CD4-positive, alpha-beta T cell treated with Interleukin-4 for 4 hours (primary cell): ENCODE measurements around the gene PTGIS.

Source experiments
- DNase-seq: peaks from one replicate; pipeline ENCODE4 v3.0.0-alpha.2; 2020

The PTGIS gene

DNA sequence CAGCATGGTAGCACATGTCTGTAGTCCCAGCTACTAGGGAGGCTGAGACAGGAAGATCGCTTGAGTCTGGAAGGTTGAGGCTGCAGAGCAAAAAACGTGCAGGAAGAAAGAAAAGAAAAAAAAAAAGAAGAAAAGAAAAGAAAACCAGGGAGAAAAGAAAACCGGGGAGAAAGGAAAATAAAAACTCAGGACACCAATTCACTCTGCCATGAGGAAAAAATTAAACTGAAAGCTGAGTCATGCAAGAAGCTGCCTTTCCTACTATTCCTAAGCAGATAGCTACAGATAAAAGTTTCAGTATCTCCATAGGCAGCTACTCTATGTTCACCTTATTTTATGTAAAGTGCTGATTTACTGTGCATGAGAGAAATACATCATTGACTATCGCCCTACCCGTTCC lies 10.5 kb downstream of the PTGIS start:
- no peak for DNase-seq

DNA sequence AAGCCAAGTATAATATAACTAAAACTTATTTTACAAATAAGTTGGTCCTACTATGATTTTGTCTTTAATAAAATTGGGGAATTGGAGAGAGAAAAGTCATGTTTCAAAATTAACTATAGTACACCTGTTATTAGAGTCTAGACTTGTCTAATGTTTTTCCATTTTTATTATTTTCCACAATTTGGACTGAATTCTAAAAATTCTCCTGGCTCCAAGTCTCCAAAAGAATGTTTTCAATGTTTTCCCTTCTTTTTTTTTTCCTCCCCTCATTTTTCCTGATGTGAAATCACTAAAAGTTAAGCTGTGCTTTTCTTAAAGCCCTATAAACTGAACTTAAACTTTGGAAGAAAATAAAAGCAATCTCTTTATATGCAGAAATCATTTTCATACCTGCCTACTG lies 11.3 kb downstream of the PTGIS start:
- no peak for DNase-seq

DNA sequence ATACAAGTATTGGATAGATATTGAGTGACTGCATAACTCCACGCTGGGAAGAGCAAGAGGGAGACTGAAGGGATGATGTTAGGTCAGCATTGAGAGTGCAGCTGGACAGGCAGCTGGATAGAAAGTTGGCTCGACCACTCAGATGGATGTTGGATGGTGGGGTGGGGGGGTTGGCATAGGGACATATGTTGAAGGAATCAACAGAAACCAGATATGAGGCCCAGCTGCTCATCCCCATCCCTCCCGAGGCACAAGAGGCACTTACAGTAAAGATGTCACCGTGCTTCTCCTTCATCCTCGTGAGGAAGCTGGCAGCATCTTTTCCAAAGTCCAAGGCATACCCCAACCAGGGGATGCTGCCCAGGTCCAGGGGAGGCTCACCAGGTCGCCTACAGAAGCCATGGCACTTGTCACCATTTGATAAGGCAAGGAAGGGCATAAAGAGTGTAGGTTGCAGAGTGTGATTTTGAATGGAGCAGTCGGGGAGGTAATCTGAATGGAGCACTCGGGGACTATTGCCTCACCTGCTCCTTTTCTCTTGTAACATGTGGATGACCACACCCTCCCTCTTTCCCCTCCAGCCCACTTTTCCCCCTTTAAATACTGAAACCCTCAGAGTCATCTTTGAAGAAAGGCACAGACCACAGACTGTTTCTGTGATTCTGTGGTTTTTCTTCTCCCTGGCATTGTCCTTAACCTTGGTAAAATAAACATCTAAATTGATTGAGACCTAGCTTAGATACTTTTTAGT lies 18.0 kb downstream of the PTGIS start:
- no peak for DNase-seq

DNA sequence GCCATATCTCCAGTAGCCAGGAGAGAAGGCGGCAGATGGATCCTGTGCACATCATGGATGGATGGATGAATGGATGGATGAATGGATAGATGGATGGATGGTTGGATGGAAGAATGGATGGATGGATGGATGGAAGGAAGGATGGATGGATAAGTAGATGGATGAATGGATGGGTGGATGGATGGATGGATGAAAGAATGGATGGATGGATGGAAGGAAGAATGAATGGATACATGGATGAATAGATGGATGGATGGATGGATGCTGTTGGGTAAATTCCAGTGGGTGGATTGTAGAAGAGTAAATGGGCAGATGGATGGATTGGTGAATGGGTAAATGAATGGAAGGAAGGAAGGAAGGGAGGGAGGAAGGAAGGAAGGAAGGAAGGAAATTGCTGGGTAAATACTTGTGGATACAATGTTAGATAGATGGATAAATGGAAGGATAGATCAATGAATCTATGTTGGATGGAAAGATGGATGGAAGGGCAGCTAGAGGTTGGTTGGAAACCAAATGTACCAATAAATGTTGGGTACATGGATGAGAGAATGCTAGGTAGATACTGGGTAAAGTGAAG lies 19.5 kb downstream of the PTGIS start:
- DNase-seq, result no peak

DNA sequence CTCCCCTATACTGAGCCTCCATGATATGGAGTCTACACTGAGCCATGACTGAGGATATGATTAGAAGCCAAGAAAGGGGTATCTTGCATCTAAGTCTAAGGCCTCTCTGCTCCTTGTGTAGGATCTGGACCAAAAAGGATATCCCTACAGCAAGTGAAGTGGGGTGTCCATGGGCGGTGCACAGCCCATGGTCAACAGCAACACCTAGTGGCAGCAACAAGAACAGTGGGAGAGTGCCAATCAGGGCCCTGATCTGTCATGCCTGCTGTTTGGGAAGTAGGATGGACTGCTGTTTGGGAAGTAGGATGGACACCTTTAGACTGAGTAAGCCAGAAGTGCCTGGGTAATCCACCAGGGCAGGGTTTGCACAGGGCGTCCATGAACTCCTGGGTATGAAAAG lies 22.4 kb downstream of the PTGIS start:
- no peak for DNase-seq

DNA sequence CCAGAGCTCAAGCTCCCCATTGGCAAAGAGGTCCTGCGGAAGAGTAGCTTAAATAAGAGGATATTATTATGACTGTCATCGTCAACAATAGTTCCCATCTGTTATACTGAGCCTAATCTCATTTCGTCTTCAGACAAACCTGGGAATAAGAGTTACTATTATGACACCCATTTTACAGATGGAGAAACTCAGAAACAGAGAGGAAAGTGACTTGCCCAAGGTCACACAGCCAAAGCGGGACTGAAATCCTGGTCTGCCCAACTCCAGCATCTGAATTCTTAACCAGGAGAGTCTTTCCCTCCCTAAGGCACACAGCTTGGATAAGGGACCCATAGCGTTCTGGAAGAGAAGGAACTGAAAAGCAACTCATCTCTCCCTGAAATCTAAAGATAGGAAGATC lies 23.4 kb downstream of the PTGIS start:
- DNase-seq, result no peak

DNA sequence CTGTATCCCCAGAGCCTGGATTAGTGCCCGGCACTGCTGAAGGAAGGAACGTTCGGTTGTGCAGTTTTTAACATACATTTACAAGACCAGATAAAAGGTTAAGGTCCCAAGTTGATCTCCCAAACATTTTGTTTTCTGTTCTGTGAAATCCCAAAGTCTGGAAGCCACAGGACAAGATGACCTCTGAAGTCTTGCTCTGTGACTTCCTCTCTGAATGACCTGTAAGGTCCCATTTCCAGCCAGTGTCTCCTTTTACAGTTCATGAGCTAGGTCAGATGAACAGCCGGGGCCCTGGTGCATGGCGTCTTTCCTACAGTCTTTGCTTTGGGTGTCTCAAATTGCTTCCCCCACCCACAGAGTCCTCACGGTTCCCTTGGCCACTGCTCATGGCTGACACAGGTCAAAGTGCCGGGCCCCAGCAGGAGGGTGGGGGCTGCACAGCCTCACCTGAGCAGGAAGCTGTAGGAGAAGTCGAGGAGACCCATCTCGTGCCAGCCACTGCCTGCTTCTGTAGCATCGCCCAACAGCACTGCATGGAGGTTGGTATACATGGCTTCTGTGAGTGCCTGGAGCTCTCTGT lies 24.0 kb downstream of the PTGIS start:
- no peak for DNase-seq

DNA sequence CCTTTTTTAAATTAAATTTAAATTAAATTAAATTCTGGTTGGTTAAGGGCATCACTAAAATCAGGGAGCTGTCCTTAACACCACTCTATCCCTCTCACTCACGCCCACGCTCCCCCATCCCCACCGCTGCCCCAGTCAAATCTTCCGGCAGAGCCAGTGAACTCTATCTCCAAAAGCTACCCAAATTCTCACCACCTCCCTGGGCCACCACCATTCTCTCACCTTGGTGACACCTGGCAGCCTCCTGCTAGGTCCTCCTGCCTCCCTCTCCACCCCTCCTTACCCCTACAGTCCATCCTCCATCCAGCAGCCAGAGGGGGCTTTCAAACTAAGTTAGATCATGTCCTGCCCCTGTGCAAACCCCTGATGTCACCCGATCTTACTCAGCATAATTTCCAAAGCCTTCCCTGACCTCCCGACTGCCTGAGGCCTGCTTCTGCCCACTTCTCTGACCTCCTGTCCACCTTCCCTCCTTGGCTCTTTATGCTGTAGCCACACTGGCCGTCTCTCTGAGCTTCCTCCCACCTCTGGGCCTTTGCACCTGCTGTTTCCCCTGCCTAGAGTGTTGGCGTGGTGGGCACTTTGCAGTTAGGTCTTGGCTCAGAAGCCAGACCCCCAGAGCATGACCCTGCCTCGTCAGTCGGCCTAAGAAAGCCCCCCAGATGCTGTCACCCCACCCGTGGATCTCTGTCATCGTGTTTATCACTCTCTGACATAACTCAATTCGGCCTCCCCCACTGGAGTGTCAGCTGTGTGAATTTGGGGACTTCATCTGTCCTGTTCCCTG lies 24.7 kb downstream of the PTGIS start:
- no peak for DNase-seq

DNA sequence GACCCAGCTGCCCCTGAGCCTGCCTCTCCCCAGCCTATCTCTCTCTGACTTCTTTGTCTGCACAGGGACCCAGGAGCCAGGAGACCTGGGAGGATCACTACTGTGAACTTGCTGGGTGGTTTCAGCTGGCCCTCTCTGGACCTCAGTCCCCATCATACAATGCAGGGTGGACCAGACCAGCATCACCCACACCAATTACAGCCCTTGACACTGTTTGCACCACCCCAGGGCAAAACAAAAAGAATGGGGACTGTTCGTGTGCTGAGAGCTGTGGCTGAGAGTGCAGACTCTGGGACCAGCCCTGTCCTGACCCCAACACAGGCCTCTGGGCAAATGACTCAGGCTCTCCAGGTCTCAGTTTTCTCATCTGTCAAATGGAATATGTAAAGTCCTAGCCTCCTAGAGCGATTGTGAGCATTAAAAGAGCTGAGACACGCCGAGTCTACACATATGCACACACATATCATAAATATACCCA lies 25.4 kb downstream of the PTGIS start:
- no peak for DNase-seq

DNA sequence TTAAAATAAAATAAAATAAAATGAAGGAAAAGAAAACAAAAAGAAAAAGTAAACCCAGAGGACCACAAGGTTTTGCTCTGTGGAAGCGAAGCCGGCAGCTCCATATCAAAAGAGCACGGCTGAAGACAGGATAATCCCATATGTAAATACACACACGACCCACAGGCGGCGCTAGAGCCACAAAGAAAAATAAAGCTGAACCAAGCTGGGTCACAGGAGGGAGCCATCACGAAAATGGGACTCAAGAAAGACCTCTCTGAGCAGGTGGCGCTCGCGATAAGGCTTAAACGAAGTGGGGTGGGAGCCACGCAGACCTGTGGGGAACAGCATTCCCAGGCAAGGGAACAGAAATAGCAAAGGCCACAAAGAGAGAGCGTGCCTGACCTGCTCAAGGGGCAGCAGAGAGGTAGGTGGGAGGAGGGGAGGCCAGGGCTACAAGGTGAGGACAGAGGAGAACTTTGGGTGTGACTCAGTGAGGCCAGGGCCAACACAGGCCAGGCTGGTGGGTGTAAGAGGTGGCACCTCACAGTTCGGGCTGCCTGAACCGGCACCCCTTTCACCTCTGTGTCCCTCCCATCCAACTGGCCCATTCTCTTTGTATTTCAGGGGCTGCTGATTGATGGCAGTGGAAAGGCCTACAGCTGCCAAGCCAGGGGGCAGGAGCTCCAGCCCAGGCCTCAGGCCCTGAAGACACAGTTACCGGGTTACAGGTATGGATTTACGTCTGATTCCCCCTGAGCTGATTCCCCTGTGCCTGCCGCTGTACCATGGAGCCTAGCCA lies 26.0 kb downstream of the PTGIS start:
- peak; percentile 64 for DNase-seq

DNA sequence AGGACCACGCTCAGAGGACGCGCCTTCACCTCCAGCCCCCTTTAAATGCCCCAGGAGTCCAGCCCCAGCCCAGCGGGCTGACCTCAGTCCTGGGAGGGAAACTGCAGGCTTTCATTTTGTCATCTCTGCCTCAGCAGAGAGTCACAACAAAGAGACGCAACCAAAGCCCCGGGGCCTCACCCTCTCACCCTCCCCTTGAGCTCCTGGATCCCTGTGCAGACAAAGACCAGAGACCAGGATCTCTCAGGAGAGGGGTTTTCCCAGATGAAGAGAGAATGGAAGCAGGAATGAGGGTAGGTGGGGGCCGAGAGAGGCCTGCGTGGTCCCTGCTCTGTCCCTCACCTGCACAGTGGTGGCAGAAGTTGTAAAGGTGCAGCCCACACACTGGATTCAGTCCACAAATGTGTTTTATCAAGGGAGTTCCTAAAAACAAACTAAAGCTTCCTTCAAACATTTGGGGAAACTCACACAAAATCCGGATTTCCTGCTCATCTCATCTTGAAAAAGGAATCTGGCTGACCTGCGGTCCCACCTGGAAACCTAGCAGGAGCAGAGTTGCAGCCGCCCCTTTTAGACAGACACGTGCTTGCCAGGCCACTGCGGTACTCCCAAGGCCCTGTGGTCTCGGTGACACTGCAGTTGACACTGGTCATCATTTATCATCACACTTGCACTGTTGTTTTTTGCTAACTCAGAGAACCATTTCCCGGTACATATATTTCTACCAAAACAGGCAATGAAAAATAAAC lies 27.1 kb downstream of the PTGIS start:
- DNase-seq, result no peak

DNA sequence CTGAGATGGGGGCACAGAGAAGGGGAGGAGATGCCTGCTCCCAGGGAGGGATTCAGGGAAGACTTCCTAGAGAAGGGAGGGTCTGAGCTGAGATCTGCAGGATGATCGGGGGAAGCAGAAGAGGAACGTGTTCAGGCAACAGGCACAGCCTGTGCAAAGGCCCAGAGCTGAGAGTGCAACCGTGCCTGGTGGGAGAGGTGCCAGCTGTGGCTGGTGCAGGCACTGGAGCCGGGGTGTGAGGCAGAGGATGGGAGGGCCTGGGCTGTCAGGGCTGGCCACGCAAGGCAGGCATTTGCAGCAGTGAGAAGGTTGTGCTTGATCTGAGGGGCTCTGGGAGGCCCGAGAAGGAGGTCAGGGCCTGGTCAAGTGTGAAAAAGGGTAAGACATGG lies 27.7 kb downstream of the PTGIS start:
- no peak for DNase-seq

DNA sequence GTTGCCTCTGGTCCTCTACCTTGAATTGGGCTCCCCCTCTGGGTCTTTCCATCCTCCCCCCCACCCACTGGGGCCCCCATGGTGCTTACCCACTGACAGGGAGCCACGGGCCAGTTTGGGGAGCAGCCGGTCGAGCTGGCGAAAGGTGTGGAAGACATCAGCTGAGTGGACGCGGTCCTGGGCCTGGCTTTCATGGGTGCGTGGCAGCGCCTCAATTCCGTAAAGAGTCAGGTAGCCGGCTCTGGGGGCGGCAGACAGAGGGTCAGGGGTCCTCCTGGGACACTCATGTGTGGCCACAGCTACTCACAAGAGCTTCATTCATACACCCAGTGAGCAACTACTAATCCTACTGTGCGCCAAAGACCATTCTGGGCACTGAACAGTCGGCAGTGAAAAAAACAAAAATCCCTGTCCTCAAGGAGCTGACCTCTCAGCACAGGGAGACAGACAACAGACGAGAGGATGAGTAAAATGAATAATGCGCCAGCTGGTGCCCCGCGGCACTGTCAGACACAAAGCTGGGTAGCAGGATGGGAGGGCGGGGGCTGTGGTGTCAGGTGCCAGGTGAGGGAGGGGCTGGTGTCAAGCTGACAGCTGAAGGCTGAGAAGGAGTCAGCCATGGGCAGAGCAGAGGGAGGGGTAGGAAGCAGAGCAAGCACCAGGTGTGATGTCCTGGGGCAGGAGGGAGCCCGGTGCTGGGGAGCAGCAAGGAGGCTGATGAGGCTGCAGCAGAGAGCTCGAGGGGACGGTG lies 28.3 kb downstream of the PTGIS start:
- no peak for DNase-seq

DNA sequence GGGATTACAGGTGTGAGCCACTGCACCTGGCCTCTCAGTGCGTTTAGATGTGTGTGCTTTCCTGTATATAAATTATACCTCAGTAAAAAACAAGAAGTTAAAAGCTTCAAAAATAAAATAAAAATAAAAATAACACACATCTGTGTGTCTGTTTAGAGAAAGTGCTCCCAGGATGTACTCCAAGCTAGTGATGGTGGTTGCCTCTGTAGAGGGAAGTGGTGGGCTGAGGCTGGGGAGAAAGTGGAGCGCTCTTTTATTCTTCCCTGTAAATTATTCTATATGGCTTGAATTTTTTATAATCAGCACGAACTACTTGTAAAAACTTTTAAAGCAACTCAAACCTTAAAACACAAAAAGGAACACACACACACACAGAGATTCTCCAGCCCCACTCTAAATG lies 29.0 kb downstream of the PTGIS start:
- no peak for DNase-seq

DNA sequence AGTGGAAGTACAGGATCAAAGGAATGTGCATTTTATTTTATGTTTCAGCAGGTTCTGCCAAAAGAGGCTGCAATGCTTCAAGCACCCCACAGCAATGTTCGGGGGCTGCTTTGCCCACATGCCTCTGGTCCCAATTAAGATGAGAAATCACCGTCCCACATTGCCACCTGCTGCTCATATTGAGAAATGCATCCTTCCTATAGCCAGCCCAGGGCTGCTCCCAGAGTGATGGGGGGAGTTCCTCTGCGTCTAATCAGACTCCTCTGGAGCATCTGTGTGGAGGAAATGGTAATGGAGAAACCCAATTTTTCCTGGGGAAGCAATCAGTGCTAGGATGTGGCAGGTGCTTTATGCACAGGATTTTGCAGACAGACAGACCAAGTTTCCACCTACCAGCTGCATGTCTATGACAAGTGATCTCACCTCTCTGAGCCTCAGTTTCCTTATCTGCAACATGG lies 33.7 kb downstream of the PTGIS start:
- peak; percentile 59 for DNase-seq

DNA sequence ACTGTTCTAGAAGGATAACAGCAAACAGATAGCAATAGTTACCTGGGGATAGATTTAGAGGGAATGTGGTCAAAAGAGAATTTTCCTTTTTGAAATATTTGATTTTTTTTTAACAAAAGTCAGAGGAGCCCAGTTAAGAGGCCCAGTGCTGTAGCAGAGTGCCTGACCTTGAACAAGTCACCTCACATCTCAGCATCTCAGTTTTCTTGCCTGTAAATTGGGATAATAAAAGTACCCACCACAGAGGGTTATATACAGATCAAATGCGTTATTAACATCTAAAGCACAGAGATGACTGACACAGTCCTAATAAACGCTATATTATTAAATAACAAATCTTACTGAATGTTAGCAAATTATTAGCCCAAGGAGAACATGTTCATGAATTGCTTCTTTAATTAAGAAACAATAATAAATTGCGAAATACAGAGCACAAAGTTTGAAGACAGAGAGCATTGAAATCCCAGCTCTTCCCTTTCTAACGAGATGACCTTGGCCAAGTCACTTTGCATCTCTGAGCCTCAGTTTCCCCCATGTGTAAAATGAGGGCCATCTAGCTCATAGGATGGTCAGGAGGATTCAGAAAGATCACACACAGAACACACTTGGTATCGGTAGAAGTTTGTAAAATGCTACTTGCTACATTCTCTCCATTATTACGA lies 35.5 kb downstream of the PTGIS start:
- DNase-seq, result no peak

DNA sequence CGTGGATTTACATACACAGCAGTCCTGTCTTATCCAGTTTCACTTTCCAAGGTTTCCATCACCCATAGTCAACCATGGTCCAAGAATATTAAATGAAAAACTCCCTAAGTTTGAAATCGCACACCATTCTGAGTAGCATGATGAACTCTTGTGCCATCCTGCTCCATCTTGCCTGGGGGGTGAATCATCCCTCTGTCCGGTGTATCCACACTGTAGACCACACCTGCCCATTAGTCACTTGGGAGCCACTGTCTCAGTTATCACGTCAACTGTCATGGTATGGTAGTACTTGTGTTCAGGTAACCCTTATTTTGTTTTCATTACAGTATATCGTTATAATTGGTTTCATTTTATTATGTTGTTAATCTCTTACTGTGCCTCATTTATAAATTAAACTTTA lies 38.5 kb downstream of the PTGIS start:
- no peak for DNase-seq

DNA sequence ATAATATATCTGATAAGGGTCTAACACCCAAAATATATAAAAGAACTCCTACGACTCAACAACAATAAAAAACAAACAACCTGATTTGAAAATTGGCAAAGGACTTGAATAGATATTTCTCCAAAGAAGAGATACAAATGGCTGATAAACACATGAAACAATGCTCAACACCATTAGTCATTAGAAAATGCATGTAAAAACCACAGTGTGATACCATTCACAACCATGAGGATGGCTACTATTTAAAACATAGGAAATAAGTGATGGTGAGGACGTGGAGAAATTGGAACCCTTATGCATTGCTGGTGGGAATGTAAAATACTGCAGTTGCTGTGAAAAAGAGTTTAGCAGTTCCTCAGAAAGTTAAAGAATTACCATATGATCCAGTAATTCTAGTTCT lies 41.4 kb downstream of the PTGIS start:
- no peak for DNase-seq

DNA sequence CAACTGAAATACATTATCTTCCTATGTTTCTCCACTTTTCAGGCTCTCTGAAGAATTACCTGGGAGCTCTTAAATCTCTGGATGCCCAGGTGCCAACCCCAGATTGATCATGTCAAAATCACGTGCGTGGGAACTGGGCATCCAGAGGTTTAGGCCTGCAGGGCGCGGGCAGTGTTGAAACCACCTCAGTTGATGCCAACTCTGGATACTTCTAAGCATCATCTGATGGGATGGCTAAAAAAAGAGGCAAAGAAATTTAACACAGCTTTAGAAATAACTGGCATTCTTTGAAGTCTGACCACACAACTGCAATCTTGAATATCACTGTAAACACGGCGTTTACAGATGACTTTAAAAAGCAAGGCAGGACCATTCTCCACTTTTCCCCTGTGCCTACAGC lies 41.9 kb downstream of the PTGIS start:
- DNase-seq, result no peak

DNA sequence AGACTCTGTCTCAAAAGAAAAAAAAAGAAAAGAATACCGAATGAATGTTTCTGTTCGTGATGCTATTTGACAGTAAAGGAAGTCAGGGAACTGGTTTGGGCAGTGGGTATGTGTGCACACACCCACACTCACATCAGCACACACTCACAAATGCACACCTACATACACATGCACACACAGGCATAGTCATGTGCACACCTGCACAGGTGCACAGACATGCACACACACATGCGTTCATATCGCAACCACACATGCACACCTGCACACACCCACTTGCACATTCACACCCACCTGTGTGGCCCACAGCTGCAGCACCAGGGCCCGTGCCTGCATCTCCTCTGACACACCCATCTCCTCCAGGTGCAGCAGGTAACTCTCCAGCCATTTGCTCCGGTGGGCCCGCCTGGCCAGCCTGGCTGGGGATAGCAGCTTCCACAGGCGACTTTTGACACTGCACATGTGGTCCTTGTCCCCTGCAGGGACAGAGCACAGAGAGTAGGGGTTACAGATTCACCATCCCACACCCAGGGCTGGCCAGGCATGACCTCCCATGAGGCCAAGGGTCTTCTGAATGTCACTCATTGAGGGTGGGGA lies 44.1 kb downstream of the PTGIS start:
- DNase-seq, result no peak
